ENCODE data around the gene TSLP.

DNA sequence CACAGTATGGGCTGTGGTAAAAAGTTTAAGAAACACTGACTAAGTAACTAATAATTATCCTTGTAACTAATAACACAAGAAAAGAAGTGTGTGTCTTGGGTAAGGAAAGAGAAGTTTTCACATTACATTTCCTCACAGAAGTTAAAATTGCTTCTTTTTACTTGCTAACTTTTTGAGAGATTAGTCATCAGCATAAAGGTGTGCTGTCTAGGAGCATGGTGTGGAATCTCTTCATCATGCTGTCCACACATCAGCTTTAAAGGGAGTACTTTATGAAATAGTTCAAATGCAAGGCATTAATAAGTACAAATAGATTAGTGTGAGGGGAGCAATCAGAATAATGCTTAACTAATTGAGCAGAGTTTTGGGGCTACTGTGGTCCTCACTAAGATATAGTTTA is 50.4 kb downstream of the TSLP start:
- TF ChIP-seq, protein P1, sequence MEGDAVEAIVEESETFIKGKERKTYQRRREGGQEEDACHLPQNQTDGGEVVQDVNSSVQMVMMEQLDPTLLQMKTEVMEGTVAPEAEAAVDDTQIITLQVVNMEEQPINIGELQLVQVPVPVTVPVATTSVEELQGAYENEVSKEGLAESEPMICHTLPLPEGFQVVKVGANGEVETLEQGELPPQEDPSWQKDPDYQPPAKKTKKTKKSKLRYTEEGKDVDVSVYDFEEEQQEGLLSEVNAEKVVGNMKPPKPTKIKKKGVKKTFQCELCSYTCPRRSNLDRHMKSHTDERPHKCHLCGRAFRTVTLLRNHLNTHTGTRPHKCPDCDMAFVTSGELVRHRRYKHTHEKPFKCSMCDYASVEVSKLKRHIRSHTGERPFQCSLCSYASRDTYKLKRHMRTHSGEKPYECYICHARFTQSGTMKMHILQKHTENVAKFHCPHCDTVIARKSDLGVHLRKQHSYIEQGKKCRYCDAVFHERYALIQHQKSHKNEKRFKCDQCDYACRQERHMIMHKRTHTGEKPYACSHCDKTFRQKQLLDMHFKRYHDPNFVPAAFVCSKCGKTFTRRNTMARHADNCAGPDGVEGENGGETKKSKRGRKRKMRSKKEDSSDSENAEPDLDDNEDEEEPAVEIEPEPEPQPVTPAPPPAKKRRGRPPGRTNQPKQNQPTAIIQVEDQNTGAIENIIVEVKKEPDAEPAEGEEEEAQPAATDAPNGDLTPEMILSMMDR (IDR thresholded peaks at IDR 0.05): no peak
- TF ChIP-seq POLR2A (IDR thresholded peaks at IDR 0.05): no peak

Data from gastroesophageal sphincter (tissue), 3 donors.